NCI-H2107 treated with DMSO at 0.1 percent for 48 hours (cell line): ENCODE measurements around the gene LDB1.

Experiments
- DNase-seq: peaks from one replicate; lab custom pipeline; 2025; ENCODE audit not compliant: unreplicated experiment; lab: John Stamatoyannopoulos, UW

The LDB1 gene

GRCh38 chr10:102113956-102114857 lies 6.0 kb downstream of the LDB1 start:
- no peak for DNase-seq

GRCh38 chr10:102113261-102113955 lies 6.8 kb downstream of the LDB1 start:
- no peak for DNase-seq

- DNase-seq: no peak
These were observed 7.9 kb downstream of the LDB1 start for GRCh38 chr10:102112210-102112817.

GRCh38 chr10:102111276-102111675 lies 8.9 kb downstream of the LDB1 start:
- no peak for DNase-seq

- no peak for DNase-seq
These were observed 10.7 kb downstream of the LDB1 start for GRCh38 chr10:102109166-102110116.

GRCh38 chr10:102106998-102107397 lies 13.2 kb downstream of the LDB1 start:
- no peak for DNase-seq

GRCh38 chr10:102102421-102102820 lies 17.7 kb downstream of the LDB1 start:
- no peak for DNase-seq

- no peak for DNase-seq
These were observed 19.0 kb downstream of the LDB1 start for GRCh38 chr10:102101152-102101551.

GRCh38 chr10:102096449-102096848 lies 23.7 kb downstream of the LDB1 start:
- DNase-seq: no peak

GRCh38 chr10:102090772-102091171 lies 29.4 kb downstream of the LDB1 start:
- no peak for DNase-seq

GRCh38 chr10:102086196-102086595 lies 34.0 kb downstream of the LDB1 start:
- DNase-seq: no peak

- DNase-seq: no peak
These were observed 34.8 kb downstream of the LDB1 start for GRCh38 chr10:102085336-102085735.

GRCh38 chr10:102083541-102083940 lies 36.6 kb downstream of the LDB1 start:
- DNase-seq: no peak

- DNase-seq: peak; percentile 65
These were observed 47.3 kb downstream of the LDB1 start for GRCh38 chr10:102072673-102073527.

- no peak for DNase-seq
These were observed 51.1 kb downstream of the LDB1 start for GRCh38 chr10:102069071-102069470.

- DNase-seq: no peak
These were observed 52.0 kb downstream of the LDB1 start for GRCh38 chr10:102068216-102068615.

- DNase-seq: no peak
These were observed 52.9 kb downstream of the LDB1 start for GRCh38 chr10:102067091-102067916.

- no peak for DNase-seq
These were observed 53.6 kb downstream of the LDB1 start for GRCh38 chr10:102066399-102067088.
